Stimulated activated CD8-positive, alpha-beta memory T cell treated with anti-CD3 and anti-CD28 coated beads, Interleukin-12 subunit alpha, Interleukin-12 subunit beta, amount 100 ng/mL, for 24 hours (primary cell): ENCODE results near the gene VKORC1.

Source experiments
- DNase-seq: peaks from one replicate; pipeline ENCODE4 v3.0.0-alpha.2; 2020; ENCODE audit errors: extremely low read depth

VKORC1 gene

DNA sequence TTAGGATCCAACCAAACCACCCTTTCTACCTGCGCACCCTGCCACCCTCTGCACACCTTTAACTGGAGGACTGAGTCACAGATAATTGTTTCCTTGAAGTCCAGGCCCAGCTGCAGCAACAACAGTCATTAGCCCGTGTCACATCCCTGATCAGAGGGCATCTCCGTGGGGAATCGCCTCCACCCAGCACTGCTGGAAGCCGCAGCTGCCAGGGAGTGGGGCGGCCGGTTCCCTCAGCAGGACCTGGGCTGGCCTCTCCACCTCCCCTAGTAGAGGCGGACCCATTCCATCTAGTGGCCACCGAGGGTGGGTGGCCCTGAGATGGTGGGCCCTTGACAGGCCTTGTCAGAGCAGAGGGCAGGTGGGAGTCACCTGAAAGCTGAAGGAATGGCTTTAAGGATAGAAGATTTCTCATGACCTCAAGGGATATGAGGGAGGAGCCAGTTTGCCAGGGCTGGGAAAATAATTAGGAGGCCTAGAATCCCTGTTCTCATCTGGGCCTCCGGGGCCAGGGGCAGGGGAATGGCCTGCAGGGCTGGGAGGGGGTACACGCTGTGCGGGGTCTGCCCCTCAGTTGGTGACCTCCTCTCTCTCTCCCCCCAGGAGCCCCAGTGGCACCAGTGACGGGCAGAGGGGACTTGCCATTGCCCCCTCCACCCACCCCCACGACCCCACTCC lies 12.1 kb downstream of the VKORC1 start:
- no peak for DNase-seq

DNA sequence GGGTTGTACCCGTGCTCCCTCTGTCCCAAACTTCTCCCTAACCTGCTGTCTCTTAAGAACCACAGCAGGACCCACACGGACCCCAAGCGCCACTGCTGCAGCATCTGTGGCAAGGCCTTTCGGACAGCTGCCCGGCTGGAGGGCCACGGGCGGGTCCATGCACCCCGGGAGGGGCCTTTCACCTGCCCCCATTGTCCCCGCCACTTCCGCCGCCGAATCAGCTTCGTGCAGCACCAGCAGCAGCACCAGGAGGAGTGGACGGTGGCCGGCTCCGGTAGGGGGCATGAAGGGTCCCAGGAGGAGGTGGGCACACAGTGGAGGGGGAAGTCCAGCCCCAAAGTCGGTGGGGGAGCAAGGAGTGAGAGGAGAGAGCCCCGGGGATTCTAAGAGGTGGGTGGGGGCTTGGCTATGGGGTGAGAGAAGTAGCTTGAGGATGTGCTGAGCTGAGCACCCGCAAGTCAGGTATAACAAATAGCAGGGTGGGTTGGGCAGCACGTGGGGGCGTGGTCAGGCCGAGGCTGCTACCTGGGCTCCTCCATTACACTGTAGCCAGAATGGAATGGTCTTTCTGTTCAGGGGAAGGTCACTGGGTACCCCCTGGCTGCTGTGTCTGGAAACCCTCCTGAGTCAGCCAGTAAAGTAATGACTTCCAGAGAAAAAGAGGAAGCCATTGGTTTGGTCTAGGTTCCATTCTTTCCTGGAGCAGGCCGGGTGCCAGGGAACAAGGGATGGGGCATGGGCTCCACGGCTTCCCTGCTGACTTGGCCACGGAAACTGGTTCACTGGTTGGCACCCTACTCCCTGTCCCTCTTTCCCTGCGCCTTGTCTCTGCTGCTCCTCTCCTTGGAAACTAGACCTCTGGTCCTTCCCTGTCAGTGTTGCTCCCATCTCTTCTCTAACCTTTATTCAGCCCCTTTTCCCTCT lies 12.9 kb downstream of the VKORC1 start:
- no peak for DNase-seq

DNA sequence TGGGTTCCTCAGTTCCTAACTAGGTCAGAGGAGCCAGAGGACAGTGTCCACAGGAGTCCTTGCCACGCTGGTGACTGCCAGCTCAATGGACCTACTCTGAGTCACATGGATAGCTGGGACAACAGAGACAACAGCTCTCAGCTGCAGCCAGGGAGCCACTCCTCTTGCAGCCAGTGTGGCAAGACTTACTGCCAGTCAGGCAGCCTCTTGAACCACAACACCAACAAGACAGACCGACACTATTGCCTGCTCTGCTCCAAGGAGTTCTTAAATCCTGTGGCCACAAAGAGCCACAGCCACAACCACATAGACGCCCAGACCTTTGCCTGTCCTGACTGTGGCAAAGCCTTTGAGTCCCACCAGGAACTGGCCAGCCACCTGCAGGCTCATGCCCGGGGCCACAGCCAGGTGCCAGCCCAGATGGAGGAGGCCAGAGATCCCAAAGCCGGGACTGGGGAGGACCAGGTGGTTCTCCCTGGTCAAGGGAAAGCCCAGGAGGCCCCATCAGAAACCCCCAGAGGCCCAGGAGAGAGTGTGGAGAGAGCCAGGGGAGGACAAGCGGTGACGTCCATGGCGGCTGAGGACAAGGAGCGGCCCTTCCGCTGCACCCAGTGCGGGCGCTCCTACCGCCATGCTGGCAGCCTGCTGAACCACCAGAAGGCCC lies 13.7 kb downstream of the VKORC1 start:
- no peak for DNase-seq

- no peak for DNase-seq
Measured at GRCh38 chr16:31080035-31080629, 14.5 kb downstream of the VKORC1 start.

GRCh38 chr16:31079342-31079944 lies 15.2 kb downstream of the VKORC1 start:
- no peak for DNase-seq

DNA sequence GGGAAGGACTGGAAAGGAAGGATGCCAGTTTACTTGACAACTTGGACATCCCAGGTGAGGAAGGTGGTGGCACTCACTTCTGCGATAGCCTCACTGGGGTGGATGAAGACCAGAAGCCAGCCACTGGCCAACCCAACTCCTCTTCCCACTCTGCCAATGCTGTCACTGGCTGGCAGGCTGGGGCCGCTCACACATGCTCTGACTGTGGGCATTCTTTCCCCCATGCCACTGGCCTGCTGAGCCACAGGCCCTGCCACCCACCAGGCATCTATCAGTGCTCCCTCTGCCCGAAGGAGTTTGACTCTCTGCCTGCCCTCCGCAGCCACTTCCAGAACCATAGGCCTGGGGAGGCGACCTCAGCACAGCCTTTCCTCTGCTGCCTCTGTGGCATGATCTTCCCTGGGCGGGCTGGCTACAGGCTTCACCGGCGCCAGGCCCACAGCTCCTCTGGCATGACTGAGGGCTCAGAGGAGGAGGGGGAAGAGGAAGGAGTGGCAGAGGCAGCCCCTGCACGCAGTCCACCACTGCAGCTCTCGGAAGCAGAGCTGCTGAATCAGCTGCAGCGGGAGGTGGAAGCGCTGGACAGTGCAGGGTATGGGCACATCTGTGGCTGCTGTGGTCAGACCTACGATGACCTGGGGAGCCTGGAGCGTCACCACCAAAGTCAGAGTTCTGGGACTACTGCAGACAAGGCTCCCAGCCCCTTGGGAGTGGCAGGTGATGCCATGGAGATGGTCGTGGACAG lies 15.8 kb downstream of the VKORC1 start:
- DNase-seq: no peak

DNA sequence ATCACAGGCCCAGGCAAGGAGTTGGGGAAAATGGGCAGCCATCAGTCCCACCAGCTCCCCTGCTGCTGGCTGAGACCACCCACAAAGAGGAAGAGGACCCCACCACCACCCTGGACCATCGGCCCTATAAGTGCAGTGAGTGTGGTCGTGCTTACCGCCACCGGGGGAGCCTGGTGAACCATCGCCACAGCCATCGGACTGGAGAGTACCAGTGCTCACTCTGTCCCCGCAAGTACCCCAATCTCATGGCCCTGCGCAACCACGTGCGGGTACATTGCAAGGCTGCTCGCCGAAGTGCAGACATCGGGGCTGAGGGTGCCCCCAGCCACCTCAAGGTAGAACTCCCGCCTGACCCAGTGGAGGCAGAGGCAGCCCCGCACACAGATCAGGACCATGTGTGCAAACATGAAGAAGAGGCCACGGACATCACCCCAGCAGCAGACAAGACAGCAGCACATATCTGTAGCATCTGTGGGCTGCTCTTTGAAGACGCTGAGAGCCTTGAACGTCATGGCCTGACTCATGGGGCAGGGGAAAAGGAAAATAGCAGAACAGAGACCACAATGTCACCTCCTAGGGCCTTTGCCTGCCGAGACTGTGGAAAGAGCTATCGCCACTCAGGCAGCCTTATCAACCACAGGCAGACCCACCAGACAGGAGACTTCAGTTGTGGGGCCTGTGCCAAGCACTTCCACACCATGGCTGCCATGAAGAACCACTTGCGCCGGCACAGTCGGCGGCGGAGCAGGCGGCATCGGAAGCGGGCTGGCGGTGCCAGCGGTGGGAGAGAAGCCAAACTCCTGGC lies 16.8 kb downstream of the VKORC1 start:
- no peak for DNase-seq

- DNase-seq: no peak
Measured at GRCh38 chr16:31077024-31077423, 17.6 kb downstream of the VKORC1 start.

GRCh38 chr16:31076319-31076718 lies 18.3 kb downstream of the VKORC1 start:
- no peak for DNase-seq

GRCh38 chr16:31074814-31075183 lies 19.8 kb downstream of the VKORC1 start:
- no peak for DNase-seq

GRCh38 chr16:31073970-31074813 lies 20.4 kb downstream of the VKORC1 start, which contains the start of the genes ZNF646 and ZNF668:
TSS of gene ZNF646 (plus strand) at chr16:31074422. CDS start at chr16:31076325, 1,903 bp downstream.
TSS of gene ZNF668 (minus strand) at chr16:31074240. CDS start at chr16:31064459, 9,781 bp downstream.
- peak; percentile 95 for DNase-seq

- peak; percentile 81 for DNase-seq
Measured at GRCh38 chr16:31073142-31073969, 21.2 kb downstream of the VKORC1 start.

DNA sequence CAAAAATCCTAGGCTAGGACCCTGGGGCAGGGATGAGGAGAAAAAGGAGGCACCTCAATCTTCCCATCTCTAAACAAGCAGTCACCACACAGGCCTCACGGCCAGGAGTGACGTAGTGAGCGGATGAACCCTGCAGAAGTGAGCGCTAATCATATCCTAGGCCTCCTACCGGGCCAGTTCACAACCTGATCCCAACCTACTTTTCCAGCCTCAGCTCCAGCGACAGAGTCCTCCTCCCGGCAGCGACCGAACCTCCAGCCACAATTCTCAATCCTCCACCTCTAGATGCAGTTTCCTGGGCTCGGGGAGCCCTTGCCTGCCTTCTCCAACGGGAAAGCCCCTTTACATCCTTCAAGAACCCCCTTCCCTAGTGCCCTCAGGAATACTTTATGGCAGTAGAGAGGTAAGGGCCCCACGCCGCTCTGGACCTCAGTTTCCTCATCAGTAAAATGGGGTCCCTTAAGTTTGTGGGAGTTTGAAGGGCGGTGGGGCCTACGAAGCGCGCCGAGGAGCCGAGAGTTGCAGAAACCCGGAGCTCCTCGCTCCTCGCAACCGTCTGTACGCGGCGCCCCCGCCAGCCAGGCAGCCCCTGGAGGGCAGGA lies 22.0 kb downstream of the VKORC1 start:
- no peak for DNase-seq

- no peak for DNase-seq
Measured at GRCh38 chr16:31071861-31072260, 22.7 kb downstream of the VKORC1 start.

DNA sequence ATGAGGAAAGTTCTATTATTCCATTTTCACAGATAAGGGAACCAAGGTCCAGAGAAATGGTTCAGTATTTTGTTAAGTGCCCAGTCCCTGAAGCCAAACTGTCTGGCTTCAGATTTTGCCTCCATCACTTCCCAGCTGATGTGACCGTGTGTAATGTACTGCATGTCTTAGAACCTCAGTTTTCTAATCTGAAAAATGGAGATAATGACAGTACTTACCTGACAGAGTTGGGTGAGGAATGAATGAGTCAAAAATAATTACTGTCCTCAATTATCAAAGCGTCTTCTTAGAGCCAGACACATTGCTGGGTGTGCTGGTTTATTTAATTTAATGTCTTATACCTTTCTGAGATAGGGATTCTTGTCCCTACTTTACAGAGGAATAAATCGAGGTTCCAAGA lies 27.3 kb downstream of the VKORC1 start:
- no peak for DNase-seq

GRCh38 chr16:31064882-31065461 lies 29.6 kb downstream of the VKORC1 start:
- no peak for DNase-seq

- no peak for DNase-seq
Measured at GRCh38 chr16:31063843-31064611, 30.6 kb downstream of the VKORC1 start.
